ENCODE results near the gene PLEKHA6.

GRCh38 chr1:204327359-204327758 lies 32.4 kb downstream of the PLEKHA6 start:
- no peak for TF ChIP-seq EP300 (IDR thresholded peaks at IDR 0.05)
- no peak for TF ChIP-seq POLR2A (IDR thresholded peaks at IDR 0.05)
- no peak for TF ChIP-seq POLR2AphosphoS5 (IDR thresholded peaks at IDR 0.05)
- TF ChIP-seq CTCF (IDR thresholded peaks at IDR 0.05): no peak
